ENCODE results near the gene PLXNA4. TPM values are rescaled to one million over a fixed set of nuclear protein-coding genes. Genes with fewer than 3 reads are reported as not detected.

The PLXNA4 gene
- total RNA-seq, 1 donor from 2014 or later = 5.2 TPM

DNA sequence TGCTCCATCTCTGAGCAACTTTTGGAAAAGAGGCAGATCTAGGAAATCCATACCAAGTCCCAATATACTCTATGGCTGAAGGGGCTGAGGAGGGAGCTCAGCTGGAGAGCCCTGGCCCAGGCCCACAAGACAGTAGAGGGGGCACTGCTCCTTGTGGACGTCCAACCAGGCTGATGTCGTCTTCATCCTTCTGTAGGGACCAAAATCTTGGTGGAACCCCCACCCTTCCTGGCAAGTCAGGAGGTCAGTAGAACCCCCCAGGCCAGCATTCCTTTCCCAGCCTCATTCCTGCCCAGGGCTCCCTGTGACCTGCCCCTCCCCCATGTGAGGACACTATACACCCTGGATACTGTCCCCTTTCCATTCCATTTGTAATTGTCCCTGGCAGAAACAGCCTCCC is 152.0 kb downstream of the PLXNA4 start:
- no peak overlapping the region for H3K4me3 Mint-ChIP-seq
- TF ChIP-seq, protein P1, sequence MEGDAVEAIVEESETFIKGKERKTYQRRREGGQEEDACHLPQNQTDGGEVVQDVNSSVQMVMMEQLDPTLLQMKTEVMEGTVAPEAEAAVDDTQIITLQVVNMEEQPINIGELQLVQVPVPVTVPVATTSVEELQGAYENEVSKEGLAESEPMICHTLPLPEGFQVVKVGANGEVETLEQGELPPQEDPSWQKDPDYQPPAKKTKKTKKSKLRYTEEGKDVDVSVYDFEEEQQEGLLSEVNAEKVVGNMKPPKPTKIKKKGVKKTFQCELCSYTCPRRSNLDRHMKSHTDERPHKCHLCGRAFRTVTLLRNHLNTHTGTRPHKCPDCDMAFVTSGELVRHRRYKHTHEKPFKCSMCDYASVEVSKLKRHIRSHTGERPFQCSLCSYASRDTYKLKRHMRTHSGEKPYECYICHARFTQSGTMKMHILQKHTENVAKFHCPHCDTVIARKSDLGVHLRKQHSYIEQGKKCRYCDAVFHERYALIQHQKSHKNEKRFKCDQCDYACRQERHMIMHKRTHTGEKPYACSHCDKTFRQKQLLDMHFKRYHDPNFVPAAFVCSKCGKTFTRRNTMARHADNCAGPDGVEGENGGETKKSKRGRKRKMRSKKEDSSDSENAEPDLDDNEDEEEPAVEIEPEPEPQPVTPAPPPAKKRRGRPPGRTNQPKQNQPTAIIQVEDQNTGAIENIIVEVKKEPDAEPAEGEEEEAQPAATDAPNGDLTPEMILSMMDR (IDR thresholded peaks at IDR 0.05; ENCODE audit: unreplicated experiment) = no peak
- no peaks in the 10 kb centered on the region for H3K36me3 Mint-ChIP-seq
- peaks cover 5% of the 10 kb centered on the region for H3K9me3 Mint-ChIP-seq
- H3K27me3 Mint-ChIP-seq (ENCODE audit: low read depth) = peaks cover 37% of the 10 kb centered on the region
- no peak overlapping the region for H3K27ac Mint-ChIP-seq
- H3K4me1 Mint-ChIP-seq = peaks cover 13% of the 10 kb centered on the region
- DNase-seq (ENCODE audit: low spot score in 2 of 2, unreplicated experiment in 2 of 2) = no peak

DNA sequence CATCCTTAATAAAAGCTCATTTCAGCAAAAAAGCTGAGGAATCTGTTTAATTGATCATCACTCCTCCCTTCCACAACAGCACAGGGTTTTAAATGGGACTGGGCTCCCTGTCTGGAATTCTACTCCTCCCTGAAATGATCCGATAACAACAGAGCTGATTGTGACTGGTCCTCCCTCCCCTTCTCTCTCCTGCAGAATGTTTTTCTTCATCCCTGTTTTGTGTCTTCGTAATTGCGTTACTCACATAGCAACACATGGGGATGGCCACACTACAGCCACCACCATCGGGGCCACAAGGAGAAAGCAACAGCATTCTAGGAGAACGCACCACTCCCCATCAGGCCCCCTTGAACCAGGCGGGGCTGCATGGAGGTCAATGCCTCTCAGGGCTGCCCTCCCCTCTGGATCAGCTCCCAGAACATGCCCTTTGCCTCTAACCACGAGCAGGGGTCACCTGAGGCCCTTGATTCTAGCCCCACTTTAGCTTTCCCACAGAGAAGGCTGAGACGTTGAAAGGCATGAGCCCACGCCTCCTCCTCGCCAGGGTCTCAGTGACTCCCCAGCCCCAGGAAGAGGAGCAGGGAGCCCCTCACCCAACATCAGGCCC is 152.6 kb downstream of the PLXNA4 start:
- Mint-ChIP-seq H3K4me1 (peaks cover 13% of the 10 kb centered on the region), H3K9me3 (peaks cover 5% of the 10 kb centered on the region), H3K4me3 (no peak overlapping the region), H3K36me3 (no peaks in the 10 kb centered on the region), H3K27me3 (ENCODE audit: low read depth) (peaks cover 38% of the 10 kb centered on the region), H3K27ac (no peak overlapping the region)
- no peak for DNase-seq (ENCODE audit: low spot score in 2 of 2, unreplicated experiment in 2 of 2)
- TF ChIP-seq, protein P1 (IDR thresholded peaks at IDR 0.05; ENCODE audit: unreplicated experiment) = no peak

DNA sequence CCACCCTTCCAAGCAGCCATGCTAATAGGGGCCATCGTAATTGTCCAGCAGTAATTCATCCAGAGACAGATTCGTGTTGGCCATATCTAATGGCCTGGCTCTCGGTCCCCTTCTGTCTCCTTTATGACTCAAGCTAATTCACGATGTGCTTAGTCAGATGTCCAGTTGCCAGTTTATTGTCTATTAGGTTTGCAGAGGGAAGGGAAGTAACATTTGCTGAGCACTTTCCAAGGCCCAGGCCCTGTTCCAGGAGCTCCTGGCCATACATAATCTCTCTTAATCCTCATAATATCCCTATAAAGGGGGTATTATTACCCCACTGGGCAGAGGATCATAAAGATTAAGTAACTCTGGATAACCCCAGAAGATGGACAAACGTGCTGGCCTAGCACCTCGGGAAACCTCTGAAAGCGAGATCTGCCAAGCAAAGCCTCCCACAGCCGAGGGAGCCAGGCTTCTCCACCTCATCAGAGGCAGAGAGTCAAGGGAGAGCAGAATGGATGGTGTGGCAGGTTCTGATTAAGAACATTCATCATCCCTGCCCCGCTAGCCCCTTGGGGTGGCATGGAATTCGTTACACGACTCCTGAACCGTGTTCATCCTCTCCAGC is 153.7 kb downstream of the PLXNA4 start:
- H3K4me1 Mint-ChIP-seq = peaks cover 22% of the 10 kb centered on the region
- H3K4me3 Mint-ChIP-seq = no peak overlapping the region
- TF ChIP-seq, protein P1 (IDR thresholded peaks at IDR 0.05; ENCODE audit: unreplicated experiment) = no peak
- H3K9me3 Mint-ChIP-seq = peaks cover 5% of the 10 kb centered on the region
- no peaks in the 10 kb centered on the region for H3K36me3 Mint-ChIP-seq
- H3K27ac Mint-ChIP-seq = no peak overlapping the region
- peaks cover 42% of the 10 kb centered on the region for H3K27me3 Mint-ChIP-seq (ENCODE audit: low read depth)
- DNase-seq (ENCODE audit: low spot score in 2 of 2, unreplicated experiment in 2 of 2) = no peak

DNA sequence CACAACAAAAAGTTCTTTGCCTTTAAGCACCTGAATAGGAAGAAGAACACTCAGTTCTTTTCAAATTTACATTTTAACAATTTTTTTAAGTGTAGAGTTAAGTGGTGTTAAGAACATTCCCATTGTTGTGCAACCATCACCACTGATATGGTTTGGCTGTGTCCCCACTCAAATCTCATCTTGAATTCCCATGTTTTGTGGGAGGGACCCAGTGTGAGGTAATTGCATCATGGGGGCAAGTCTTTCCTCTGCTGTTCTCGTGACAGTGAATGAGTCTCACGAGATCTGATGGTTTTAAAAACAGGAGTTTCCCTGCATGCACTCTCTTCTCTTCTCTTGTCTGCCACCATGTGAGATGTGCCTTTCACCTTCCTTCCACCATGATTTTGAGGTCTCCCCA is 155.7 kb downstream of the PLXNA4 start:
- no peaks in the 10 kb centered on the region for H3K36me3 Mint-ChIP-seq
- peaks cover 26% of the 10 kb centered on the region for H3K4me1 Mint-ChIP-seq
- peaks cover 42% of the 10 kb centered on the region for H3K27me3 Mint-ChIP-seq (ENCODE audit: low read depth)
- no peak overlapping the region for H3K4me3 Mint-ChIP-seq
- peaks cover 5% of the 10 kb centered on the region for H3K9me3 Mint-ChIP-seq
- no peak for DNase-seq (ENCODE audit: low spot score in 2 of 2, unreplicated experiment in 2 of 2)
- H3K27ac Mint-ChIP-seq = no peak overlapping the region
- TF ChIP-seq, protein P1 (IDR thresholded peaks at IDR 0.05; ENCODE audit: unreplicated experiment) = no peak

DNA sequence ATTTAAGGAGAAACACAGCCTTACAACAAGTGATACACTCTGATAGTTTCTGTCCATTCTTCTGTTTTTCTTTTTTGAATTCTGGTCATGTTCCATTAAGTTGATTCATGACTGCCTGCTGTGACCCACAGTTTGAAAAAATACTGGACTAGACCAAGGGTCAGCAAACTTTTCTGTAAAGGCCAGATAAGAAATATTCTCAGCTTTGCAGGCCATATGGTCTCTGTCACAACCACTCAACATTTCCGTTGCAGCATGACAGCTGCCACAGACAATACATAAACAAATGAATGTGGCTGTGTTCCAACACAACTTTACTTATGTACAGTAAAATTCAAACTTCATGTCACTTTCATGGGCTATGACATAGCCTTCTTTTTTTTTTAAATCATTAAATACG is 156.7 kb downstream of the PLXNA4 start:
- no peak for DNase-seq (ENCODE audit: low spot score in 2 of 2, unreplicated experiment in 2 of 2)
- Mint-ChIP-seq H3K4me3 (no peak overlapping the region), H3K9me3 (peaks cover 5% of the 10 kb centered on the region), H3K27me3 (ENCODE audit: low read depth) (peaks cover 42% of the 10 kb centered on the region), H3K4me1 (peaks cover 19% of the 10 kb centered on the region), H3K27ac (no peak overlapping the region), H3K36me3 (no peaks in the 10 kb centered on the region)
- TF ChIP-seq, protein P1 (IDR thresholded peaks at IDR 0.05; ENCODE audit: unreplicated experiment) = no peak
